Measurements from ENCODE around the gene COL23A1. TPM values are rescaled to one million over a fixed set of nuclear protein-coding genes. Genes with fewer than 3 reads are reported as not detected.

Gene COL23A1
- total and polyA plus RNA-seq, 2 donors (not counting 1 experiment from before 2014, with no cell fraction given), result not detected

GRCh38 chr5:178341851-178342140 lies 248.4 kb downstream of the COL23A1 start:
- H3K27me3 ChIP-seq (ENCODE audit: control insufficient read depth, insufficient read depth, low read length), result no peaks in the 10 kb centered on the region
- H3K4me3 ChIP-seq (replicated peaks in 1 of 4; ENCODE audit: control extremely low read depth in 1 of 4, insufficient read depth in 1 of 4, low read depth in 3 of 4, low read length in 4 of 4), result no peak overlapping the region
- no peaks in the 10 kb centered on the region for H3K79me2 ChIP-seq (ENCODE audit: control insufficient read depth, insufficient read depth, low read length)
- no peaks in the 10 kb centered on the region for H4K20me1 ChIP-seq (ENCODE audit: control insufficient read depth, extremely low read depth, insufficient read depth, low read length)
- DNase-seq (ENCODE audit: low read depth in 2 of 2), result no peak
- no peaks in the 10 kb centered on the region for H3K4me1 ChIP-seq (ENCODE audit: control insufficient read depth, extremely low read depth, insufficient read depth, low read length)
- TF ChIP-seq, protein P1, sequence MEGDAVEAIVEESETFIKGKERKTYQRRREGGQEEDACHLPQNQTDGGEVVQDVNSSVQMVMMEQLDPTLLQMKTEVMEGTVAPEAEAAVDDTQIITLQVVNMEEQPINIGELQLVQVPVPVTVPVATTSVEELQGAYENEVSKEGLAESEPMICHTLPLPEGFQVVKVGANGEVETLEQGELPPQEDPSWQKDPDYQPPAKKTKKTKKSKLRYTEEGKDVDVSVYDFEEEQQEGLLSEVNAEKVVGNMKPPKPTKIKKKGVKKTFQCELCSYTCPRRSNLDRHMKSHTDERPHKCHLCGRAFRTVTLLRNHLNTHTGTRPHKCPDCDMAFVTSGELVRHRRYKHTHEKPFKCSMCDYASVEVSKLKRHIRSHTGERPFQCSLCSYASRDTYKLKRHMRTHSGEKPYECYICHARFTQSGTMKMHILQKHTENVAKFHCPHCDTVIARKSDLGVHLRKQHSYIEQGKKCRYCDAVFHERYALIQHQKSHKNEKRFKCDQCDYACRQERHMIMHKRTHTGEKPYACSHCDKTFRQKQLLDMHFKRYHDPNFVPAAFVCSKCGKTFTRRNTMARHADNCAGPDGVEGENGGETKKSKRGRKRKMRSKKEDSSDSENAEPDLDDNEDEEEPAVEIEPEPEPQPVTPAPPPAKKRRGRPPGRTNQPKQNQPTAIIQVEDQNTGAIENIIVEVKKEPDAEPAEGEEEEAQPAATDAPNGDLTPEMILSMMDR (conservative IDR thresholded peaks at IDR 0.05 in 1 of 2, IDR thresholded peaks at IDR 0.05 in 1 of 2; ENCODE audit: low read depth in 1 of 2, low read length in 2 of 2), result no peak
- no peak for TF ChIP-seq EZH2 (IDR thresholded peaks at IDR 0.05; ENCODE audit: low read length, missing control alignments)
- H3K9ac ChIP-seq (ENCODE audit: insufficient read depth, low read length), result no peak overlapping the region
- H2AFZ ChIP-seq (ENCODE audit: low read length), result no peak overlapping the region
- no peaks in the 10 kb centered on the region for H3K9me3 ChIP-seq (ENCODE audit: control insufficient read depth, insufficient read depth, low read depth, low read length)
- no peak overlapping the region for H3K4me2 ChIP-seq (ENCODE audit: extremely low read depth, insufficient read depth, low read length)
- no peaks in the 10 kb centered on the region for H3K36me3 ChIP-seq (ENCODE audit: control insufficient read depth, insufficient read depth, low read length)
- H3K27ac ChIP-seq (ENCODE audit: insufficient read depth, low read length), result no peak overlapping the region

GRCh38 chr5:178341091-178341850 lies 248.9 kb downstream of the COL23A1 start:
- H3K4me3 ChIP-seq (replicated peaks in 1 of 4; ENCODE audit: control extremely low read depth in 1 of 4, insufficient read depth in 1 of 4, low read depth in 3 of 4, low read length in 4 of 4), result no peak overlapping the region
- TF ChIP-seq, protein P1 (conservative IDR thresholded peaks at IDR 0.05 in 1 of 2, IDR thresholded peaks at IDR 0.05 in 1 of 2; ENCODE audit: low read depth in 1 of 2, low read length in 2 of 2), result no peak
- TF ChIP-seq EZH2 (IDR thresholded peaks at IDR 0.05; ENCODE audit: low read length, missing control alignments), result no peak
- H3K9me3 ChIP-seq (ENCODE audit: control insufficient read depth, insufficient read depth, low read depth, low read length), result no peaks in the 10 kb centered on the region
- no peak overlapping the region for H3K27ac ChIP-seq (ENCODE audit: insufficient read depth, low read length)
- no peaks in the 10 kb centered on the region for H4K20me1 ChIP-seq (ENCODE audit: control insufficient read depth, extremely low read depth, insufficient read depth, low read length)
- no peaks in the 10 kb centered on the region for H3K79me2 ChIP-seq (ENCODE audit: control insufficient read depth, insufficient read depth, low read length)
- no peaks in the 10 kb centered on the region for H3K36me3 ChIP-seq (ENCODE audit: control insufficient read depth, insufficient read depth, low read length)
- no peak overlapping the region for H3K9ac ChIP-seq (ENCODE audit: insufficient read depth, low read length)
- H3K4me2 ChIP-seq (ENCODE audit: extremely low read depth, insufficient read depth, low read length), result no peak overlapping the region
- DNase-seq (ENCODE audit: low read depth in 2 of 2), result no peak
- H2AFZ ChIP-seq (ENCODE audit: low read length), result no peak overlapping the region
- no peaks in the 10 kb centered on the region for H3K27me3 ChIP-seq (ENCODE audit: control insufficient read depth, insufficient read depth, low read length)
- no peaks in the 10 kb centered on the region for H3K4me1 ChIP-seq (ENCODE audit: control insufficient read depth, extremely low read depth, insufficient read depth, low read length)

DNA sequence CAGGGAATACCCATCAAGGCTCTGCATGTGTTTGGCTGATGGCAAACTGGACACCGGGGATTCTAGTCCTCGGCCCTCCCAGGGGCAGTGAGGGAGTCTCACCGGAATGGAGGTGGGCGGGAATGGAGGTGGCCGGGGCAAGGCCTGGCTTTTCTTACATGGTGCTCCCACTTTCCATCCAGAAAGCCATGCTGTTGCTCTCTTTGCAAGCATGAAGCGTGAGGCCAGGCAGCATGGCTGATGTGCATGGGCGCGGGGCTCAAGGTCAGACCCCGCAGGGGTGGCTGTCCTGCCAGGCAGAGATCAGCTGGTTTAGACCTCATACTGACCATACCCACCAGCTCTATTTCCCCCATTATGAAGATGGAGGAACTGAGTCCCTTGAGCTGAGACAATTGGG lies 249.6 kb downstream of the COL23A1 start:
- Histone ChIP-seq H3K4me2 (ENCODE audit: extremely low read depth, insufficient read depth, low read length) (no peak overlapping the region), H2AFZ (ENCODE audit: low read length) (no peak overlapping the region), H3K27ac (ENCODE audit: insufficient read depth, low read length) (no peak overlapping the region), H3K9ac (ENCODE audit: insufficient read depth, low read length) (no peak overlapping the region), H3K79me2 (ENCODE audit: control insufficient read depth, insufficient read depth, low read length) (no peaks in the 10 kb centered on the region), H3K36me3 (ENCODE audit: control insufficient read depth, insufficient read depth, low read length) (no peaks in the 10 kb centered on the region), H3K27me3 (ENCODE audit: control insufficient read depth, insufficient read depth, low read length) (no peaks in the 10 kb centered on the region), H4K20me1 (ENCODE audit: control insufficient read depth, extremely low read depth, insufficient read depth, low read length) (no peaks in the 10 kb centered on the region), H3K9me3 (ENCODE audit: control insufficient read depth, insufficient read depth, low read depth, low read length) (no peaks in the 10 kb centered on the region), H3K4me3 (replicated peaks in 1 of 4; ENCODE audit: control extremely low read depth in 1 of 4, insufficient read depth in 1 of 4, low read depth in 3 of 4, low read length in 4 of 4) (no peak overlapping the region), H3K4me1 (ENCODE audit: control insufficient read depth, extremely low read depth, insufficient read depth, low read length) (no peaks in the 10 kb centered on the region)
- no peak for DNase-seq (ENCODE audit: low read depth in 2 of 2)
- TF ChIP-seq EZH2 (IDR thresholded peaks at IDR 0.05; ENCODE audit: low read length, missing control alignments), result no peak
- TF ChIP-seq, protein P1 (conservative IDR thresholded peaks at IDR 0.05 in 1 of 2, IDR thresholded peaks at IDR 0.05 in 1 of 2; ENCODE audit: low read depth in 1 of 2, low read length in 2 of 2), result no peak

All from fibroblast of lung (primary cell).